Activated CD4-positive, alpha-beta T cell treated with anti-CD3 and anti-CD28 coated beads for 1 hour (primary cell): ENCODE measurements around the gene GINS2.

ENCODE experiments used
- DNase-seq: peaks from one replicate; pipeline ENCODE4 v3.0.0-alpha.2; 2020

Gene GINS2

DNA sequence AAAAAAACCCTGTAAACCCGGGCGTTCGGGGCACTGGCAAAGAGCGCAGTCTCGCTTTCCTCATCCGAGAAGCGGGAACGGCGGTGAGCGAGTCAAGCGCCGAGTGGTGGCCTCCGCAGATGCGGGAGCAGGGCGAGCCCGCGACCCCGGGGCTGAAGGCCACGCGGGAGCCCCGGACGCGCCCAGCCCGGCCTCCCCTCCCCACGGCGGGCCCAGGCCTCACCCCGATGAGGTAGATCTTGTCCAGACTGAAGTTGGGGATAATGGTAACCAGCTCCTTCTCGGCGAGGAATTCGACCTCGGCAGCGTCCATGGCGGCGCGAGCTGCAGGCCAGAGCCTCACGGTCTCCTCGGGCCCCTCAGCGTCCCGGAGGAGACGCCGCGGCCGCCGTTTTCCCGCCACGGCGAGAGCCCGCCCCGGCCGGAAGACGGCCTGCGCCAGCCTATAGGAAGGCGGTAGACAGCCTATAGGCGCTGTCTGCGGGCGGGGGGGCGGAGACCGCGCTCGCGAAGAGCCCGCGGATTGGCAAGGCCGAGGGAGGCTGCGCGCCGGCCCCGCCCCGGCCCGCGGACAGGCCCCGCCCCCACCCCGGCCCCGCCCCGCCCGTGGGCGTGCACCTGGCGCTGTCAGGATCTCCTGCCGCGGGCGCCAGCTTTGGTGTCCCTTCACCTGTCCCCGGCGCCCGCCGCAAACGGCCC, at the start of gene GINS2:
TSS of gene GINS2 (minus strand) at position 369 of the 699 bp plus-strand sequence. CDS start at position 313, 56 bp downstream.
- DNase-seq: peak; percentile 85

DNA sequence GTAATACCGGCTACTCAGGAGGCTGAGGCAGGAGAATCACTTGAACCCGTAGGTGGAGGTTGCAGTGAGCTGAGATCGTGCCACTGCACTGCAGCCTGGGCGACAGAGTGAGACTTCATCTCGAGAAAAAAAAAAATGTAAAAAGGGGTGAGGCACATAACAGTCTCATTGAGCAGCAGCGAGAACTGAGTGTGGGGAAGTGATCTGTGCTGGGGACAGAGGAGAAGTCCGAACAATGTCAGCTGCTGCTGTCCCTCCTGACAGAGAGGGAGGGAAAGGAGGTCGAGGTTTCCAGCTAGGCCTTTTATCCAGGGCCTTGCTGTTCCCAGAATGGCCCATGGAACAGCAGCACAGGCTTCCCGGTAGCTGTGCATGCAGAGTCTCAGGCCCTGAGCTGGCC, 48.2 kb upstream of the GINS2 start:
- no peak for DNase-seq

DNA sequence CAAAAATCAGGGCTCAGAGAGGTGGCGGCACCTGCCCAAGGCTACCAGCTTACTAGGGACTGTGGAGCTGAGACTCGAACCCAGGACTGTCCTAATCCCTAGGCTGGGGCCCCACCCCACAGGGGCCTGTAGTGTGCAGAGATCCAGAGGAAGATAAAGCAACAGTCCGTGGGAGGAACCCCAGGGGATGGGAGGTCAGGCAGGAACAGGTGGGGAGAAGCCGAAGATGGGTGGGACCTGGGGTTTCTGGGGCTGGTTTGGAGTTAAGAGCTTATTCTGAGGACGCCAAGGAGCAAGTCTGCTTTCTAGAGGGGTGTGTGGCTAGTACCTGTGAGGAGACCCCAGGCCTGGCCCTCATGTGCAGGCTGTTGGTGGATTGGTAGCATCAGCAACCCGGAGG, 47.2 kb upstream of the GINS2 start:
- DNase-seq: no peak

DNA sequence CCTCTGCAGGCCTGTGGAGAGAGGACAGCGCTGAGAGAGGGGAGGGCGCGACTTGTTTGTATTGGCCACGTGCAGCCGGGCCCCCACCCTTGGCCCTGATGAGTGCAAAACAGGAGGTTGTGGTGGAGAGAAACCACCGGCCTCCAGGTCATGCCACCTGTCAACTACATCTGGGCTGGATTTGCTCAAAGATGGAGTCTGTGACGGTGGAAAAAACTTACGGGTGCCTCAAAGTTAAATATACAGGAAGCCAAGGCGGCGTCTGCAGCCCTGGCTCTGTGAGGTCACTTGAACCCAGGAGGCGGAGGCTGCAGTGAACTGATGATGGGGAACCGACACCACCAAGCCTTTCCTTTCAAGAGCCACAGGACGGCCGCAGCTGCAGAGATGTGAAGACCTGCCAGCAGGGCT, 46.5 kb upstream of the GINS2 start:
- DNase-seq: peak; percentile 18

DNA sequence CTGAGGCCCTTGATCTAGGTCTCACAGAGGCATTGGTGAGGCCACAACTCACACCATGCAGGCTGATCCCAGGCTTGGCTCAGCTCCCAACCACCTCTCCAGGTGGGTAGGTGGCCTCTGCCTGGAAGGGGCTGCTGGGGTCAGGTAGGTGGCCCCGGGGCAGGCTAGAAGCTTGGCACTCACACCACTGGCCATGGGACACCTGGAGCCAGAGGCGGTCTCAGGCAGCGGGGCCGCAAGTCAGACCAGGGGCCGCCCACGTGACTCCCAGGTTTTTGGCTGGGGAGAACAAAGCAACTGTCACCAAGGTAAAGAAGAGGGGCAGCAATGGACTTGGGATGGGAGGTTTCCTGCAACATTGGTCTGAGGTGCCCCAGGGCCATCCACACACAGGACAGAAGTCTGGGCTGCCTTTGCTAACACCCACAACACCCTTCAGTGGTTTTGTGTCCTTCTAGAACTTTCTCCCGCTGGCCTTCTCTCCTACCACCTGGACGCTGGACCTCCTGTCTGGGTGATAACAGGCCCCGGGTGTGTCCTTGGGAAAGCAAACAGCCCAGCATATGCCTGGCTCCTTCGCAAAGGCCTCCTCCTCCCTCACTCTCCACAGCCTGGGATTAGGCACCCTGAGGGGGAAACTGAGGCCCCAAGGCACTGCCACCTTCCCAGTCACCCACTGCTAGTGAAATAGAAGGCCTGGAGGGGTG, 45.7 kb upstream of the GINS2 start:
- DNase-seq: no peak

DNA sequence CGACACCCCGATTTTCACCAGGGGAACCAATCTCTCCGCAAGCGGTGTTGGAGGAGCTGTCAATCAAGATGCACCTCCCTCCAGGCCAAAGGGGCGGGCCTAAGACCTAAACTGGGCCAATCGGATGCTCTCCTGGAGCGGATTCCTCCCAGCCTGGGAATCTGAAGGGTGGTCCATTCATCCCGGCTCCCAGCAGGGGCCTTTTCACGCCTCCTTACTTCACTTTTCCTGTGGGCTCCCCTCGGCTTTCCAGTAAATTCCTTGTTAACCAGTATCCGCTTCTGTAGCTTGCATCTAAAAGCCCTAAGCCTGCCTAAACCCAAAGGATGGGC, 45.1 kb upstream of the GINS2 start:
- no peak for DNase-seq

DNA sequence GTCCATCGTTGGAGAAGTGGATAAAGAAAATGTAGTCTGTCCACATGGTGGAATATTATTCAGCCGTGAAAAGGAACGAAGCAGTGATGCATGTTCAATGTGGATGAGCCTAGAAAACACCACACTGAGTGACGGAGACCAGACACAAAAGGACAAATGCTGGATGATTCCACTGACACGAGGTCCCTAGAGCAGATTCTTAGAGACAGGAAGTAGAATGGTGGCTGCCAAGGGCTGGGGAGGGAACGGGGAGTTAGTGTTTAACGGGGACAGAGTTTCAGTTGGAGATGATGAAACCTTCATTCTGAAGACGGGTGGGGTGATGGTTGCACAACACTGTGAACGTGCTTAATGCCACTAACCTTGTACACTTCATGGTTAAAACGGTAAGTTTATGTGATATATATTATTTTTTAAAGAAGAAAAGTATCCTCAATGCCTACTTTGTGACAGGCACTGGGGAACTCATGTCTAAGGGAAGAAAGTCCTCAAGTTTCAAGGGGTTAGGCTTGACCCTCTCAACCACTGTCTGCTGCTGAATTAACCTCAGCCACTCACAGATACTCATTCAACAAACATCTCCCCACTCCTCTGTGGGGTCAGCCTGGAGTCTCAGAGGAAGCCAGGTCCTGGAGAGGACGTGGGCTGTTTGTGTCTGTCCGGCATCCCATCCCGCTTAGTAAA, 44.5 kb upstream of the GINS2 start:
- no peak for DNase-seq

DNA sequence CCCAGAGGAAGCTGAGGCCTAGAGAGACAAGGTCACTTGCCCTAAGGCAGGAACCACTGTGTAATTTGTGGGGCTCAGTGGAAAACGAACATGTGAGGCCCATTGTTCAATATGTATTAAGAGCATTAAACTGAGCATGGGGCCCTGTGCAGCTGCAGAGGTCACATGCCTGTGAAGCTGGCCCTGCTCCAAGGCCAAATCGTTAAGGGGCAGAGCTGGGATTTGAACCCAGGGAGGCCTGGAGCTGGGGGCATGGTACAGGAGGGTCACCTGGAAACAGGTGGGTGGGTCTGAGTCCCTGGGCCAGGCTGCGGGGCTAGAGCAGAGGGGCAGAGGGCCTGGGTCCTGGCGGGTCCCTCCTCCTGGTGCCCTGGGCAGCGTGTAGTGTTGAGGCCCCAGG, 42.4 kb upstream of the GINS2 start:
- DNase-seq: no peak

DNA sequence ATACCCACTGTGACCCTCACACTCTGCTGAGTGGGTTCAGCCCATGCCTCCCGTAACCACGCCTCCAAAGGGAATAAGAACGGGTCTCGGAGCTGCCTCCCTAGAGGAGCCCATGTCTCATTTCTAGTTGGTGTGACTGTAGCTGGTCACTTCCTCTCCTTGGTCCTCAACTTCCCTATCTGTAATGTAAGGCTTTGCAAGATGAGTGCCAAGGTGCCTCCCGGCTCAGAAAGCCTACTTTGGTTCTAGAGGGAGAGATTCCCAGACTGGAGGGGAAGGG, 41.4 kb upstream of the GINS2 start:
- no peak for DNase-seq

DNA sequence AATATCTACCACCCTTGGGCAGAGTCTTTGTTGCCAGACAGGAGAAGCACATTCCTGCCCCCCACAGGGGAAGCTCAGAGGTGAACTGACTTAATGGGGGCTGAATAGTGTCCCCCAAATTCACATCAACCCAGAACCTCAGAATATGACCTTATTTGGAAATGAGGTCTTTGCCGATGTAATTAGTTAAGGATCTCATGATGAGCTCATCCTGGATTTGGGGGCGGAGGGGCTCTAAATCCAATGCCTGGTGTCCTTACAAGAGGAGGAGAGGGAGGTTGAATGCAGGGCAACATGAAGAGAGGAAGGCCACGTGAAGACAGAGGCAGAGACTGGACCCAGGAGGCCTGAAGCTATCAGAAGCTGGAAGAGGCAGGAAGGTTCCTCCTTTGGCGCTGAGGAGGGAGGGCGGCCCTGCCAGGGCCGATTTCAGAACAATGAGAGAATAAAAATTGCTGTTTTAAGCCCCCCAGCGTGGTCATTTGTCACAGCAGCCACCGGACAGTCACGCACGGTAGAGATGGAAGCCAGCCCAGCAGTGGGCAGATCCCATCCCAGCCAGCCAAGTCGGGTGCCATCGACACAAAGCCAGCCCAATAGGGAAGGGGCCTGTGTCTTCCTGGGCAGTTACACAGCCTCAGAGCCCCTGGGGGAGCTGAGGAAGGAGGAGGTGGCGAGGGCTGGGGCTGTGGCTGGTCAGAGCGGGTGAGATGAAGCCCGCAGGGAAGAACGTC, 40.9 kb upstream of the GINS2 start:
- DNase-seq: no peak

DNA sequence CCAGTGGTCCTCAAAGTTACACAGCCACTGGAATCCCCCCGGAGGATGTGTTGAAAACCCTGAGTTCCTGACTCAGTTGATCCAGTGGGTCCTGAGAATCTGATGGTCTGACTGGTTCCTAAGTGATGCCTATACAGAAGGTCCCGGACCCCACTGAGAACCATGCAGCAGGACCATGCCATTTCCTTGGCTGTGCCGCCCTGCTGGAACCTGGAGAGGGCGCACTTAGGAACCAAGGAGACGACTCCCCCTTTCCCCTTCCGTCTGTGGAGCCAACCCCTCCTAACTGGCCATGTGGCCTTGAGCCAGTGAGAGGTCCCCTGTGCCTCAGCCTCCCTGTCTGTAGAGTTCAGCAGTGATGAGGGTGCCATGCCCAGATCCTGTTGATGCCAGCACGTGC, 40.1 kb upstream of the GINS2 start:
- DNase-seq: no peak

DNA sequence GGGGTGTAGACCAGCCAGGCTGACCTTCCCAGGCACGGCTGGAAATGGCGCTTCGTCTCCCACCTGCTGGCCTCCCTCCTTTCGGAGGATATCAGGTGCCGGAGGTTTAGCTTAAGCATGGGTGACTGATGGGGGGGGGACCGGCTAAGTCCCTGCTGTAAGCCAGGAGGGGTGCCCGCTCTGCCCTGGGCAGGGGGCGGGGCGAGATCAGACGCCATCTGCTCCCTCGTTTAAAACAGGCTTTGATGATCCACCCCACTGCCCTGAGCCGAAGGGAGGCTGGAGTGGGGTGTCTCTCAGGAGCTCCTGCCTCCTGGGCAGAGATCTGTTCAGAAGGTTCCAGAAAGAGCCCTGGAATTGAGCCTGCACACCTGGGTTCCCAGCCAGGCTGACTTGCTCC, 36.2 kb upstream of the GINS2 start:
- DNase-seq: no peak

DNA sequence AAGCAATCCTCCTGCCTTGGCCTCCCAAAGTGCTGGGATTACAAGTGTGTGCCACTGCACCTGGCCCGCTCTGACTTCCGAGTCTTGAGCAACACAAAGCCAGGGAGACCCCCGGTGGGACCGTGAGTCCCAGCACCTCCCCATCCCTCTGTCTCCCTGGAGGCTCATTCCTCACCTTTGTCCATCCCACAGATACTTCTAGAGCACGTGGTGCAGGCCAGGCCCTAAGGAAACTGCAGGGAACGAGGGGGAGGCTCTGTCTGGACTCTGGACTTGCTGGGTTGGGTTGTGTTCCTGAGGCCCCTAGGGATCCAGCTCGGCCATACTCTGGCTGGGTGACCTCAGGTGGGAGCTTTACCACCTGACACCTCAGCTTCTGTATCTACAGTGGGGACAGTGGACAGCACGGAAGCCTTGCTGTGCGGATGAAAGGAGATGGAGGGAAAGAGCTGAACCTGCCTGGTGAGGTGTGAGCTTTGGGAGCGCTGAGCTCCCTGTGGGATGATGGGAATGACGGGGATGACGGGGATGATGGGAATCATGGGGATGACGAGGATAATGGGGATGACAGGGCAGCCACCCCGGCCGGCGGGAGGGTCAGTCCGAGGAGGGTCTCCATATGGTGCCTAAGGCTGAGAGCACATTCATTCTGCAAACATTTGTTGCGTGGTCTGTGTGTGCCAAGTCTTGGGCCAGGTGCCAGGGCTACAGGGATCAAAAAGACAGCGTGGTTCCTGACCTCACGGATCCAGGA, 35.5 kb upstream of the GINS2 start:
- DNase-seq: no peak

DNA sequence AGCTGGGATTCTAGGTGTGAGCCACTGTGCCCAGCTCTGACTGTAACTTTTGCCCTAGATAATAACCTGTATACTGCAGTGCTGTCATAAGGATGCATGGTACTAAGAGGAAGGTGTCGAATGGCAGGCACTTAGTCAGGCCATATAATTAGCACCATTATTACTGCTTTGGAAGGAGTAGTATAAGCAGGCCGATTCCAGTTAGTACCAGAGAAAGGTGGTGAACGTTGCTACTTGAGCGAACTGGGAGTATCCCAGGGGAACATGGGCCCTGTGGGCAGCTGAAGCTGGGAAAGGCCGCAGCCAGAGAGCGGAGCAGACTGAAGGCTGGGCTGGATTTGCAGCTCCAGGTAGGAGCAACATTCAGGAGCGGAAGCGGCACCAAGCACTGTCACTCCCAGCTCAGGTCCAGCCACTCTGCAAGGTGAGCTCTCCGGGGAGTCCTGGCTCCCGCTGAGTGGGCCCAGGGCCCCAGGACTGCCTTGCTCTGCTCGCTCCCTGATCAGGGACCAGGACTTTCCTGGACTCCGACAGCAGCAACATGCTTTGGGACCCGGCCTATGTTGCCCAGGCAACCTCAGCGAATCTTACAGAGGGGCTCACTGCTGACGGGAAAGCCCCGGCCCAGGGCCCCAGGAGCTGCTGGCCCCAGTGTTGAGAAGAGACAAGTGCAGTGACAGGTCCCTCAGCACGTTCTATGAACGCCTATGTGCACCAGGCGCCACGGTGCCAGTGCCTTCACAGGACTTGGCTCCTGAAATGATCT, 33.6 kb upstream of the GINS2 start:
- no peak for DNase-seq

DNA sequence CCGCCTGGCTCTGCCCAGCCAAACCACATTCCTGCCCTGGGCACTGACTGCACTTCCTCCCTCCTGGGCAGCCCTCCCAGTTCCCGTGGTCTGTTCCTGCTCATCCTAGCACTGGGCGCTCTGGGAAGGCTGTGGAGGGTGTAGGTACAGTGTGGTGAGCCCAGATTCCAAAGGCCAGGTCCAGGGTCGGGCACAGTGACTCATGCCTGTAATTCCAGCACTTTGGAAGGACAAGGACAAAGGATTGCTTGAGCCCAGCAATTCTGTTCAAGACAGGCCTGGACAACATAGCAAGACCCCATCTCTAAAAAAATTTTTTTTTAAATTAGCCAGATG, 31.5 kb upstream of the GINS2 start:
- DNase-seq: no peak

DNA sequence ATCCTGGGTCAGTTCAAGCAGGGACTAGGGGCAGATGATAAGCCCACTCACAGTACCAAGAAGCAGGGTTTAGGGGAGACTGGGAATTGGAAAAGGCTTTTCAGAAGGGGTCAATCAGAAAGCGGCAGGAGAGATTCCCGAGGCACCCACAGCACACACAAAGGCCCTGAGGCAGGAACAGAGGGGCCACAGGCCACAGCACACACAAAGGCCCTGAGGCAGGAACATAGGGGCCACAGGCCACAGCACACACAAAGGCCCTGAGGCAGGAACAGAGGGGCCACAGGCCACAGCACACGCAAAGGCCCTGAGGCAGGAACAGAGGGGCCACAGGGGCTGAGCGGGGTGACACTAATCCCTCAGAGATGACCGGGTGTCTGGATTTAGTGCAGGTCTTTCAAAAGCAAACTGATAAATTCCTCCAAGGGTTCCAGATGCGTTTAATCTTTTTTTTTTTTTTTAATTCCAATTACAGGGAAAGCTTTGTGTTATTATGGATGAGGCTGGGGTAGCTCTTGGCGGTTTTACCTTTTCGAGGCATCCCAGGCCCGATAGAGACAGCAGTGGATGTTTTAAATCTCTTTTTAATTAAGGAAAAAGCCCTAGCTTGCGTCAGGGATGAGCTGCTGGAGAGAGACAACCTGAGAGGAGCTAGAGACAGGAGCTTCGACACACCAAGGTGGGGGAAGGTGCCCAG, 31.0 kb upstream of the GINS2 start:
- no peak for DNase-seq

DNA sequence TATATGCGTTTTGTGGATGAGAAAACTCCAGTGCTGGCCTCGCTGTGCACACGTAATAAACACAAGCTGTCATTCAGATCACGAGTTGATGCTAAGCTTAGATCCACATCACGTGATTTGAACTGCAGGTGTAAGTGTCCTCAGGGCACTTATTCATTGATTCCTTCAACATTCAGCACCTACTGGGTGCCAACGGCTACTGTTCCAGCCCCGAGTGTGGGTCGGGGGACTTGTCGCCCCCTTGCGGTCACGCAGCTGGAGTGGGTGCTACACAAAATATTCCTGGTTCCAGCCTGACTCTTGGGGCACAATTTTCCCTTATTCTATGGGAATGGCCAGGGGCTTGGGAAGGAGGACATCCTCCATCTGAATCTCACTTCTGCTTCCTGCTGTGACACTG, 29.9 kb upstream of the GINS2 start:
- no peak for DNase-seq

DNA sequence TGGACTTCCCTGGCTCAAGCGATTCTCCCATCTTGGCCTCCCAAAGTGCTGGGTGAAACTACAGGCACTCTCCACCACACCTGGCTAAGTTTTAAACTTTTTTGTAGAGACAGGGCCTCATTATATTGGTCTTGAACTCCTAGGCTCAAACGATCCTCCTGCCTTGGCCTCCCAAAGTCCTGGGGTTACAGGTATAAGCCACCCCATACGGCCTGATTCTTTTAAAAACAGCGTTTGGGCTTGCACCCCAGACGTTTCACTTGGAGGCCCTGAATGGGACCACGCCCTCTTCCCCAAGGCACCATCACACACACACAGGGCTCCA, 29.4 kb upstream of the GINS2 start:
- no peak for DNase-seq

DNA sequence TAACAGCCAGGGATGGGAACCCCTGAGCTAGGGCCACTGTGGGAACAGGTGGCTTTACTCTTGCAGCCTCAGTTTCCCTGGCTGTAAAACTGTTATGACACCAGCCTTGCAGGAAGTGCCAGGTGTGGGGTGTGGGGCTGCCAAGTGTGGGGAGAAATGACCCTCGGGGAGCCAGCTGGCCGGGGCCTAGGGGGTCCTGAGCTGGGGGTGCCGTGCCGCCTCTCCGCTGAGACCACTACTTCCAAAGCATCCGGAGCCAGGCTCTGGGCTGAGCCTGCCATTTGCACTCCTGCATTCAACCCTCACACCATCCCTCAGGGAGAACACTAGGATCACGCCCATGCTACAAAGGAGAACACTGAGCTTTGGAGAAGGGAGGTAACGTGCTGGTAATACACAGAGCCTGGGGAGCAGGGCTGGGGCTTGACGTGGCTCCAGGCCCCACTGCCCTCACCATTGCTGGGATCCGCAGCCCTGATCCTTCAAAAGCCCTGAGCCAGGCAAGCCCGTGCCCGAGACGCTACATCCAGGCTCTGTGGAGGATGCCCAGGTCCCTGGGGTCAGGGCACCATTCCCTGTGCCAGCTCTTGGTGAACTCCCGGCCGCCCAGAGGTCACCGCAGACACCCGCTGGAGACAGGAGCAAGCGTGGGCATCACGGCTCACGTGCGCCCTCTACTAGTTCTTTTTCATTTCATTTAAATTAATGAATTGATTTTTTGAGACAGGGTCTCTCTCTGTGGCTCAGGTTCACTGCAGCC, 28.8 kb upstream of the GINS2 start:
- DNase-seq: peak; percentile 23

DNA sequence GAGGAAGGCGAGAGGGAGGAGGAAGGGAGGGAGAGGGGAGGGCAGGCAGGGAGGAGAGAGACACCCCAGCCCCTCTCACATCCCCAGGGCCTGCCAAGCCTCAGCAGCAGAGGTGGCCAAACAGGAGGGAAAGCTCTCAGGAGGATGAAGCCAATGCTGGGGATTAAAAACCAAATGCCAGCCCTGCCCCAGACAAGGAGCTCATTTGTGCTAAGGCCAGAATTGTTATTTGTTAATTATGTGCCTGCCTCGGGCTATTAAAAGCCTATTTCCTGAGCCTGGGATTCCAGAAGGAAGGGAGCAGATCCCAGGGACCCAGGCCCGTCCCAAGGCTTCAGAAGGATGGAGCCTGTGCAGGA, 27.9 kb upstream of the GINS2 start:
- DNase-seq: no peak

DNA sequence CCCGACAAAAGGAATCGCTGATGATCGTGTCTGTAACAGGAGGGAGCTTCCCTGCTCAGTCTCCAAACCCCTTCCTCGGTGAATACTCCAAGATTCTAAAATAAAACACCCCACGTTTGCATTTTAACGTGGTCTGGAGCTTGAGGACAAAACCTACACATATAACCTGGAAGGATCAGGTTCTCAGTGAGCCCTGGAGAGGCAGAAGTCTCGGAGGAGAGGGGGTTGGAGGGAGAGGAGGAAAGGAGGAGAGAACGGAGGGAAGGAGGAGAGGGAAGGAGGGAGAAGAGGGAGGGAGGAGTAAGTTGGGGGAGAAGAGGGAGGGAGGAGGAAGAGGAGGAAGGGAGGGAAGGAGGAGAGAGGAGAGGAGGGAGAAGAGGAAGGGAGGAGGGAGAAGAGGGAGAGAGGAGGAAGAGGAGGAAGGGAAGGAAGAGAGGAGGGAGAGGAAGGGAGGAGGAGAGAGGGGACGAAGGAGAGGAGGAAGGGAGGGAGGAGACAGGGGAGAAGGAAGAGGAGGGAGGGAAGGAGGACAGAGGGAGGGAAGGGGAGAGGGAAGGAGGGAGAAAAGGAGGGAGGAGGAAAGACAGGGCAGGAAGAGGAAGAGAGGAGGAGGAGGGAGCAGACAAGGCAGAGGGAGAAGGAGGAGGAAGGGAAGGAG, 27.4 kb upstream of the GINS2 start:
- no peak for DNase-seq
